ENCODE data around the gene PLSCR1. TPM values are rescaled to one million over a fixed set of nuclear protein-coding genes. Genes with fewer than 3 reads are reported as not detected.

PLSCR1 gene
- total RNA-seq, 1 donor from 2014 or later = 25.4 TPM

- Histone ChIP-seq H3K36me3 (no peaks in the 10 kb centered on the region), H3K4me3 (no peak overlapping the region), H3K27ac (replicated peaks) (no peak overlapping the region), H3K27me3 (ENCODE audit: low read depth) (no peaks in the 10 kb centered on the region), H3K4me1 (no peaks in the 10 kb centered on the region), H3K9me3 (replicated peaks) (peaks cover 20% of the 10 kb centered on the region)
- intact Hi-C loops (cut with micrococcal nuclease) = no loop called here
- DNase-seq = no peak
- TF ChIP-seq CTCF (IDR thresholded peaks at IDR 0.05; ENCODE audit: borderline replicate concordance) = no peak
These were observed 37.6 kb upstream of the PLSCR1 start for GRCh38 chr3:146581951-146582467.

- Histone ChIP-seq H3K27ac (replicated peaks) (no peak overlapping the region), H3K36me3 (no peaks in the 10 kb centered on the region), H3K9me3 (replicated peaks) (peaks cover 20% of the 10 kb centered on the region), H3K4me3 (no peak overlapping the region), H3K4me1 (no peaks in the 10 kb centered on the region), H3K27me3 (ENCODE audit: low read depth) (no peaks in the 10 kb centered on the region)
- no peak for TF ChIP-seq CTCF (IDR thresholded peaks at IDR 0.05; ENCODE audit: borderline replicate concordance)
- no peak for DNase-seq
- intact Hi-C loops (cut with micrococcal nuclease) = no loop called here
These were observed 36.7 kb upstream of the PLSCR1 start for GRCh38 chr3:146581080-146581601.

GRCh38 chr3:146577662-146578061 is 33.3 kb upstream of the PLSCR1 start:
- intact Hi-C loops (cut with micrococcal nuclease) = loop anchor here (5.0 kb wide), 2 partner anchors 245 to 360 kb away; no protein-coding TSS in a partner anchor
- no peaks in the 10 kb centered on the region for H3K36me3 ChIP-seq
- H3K9me3 ChIP-seq (replicated peaks) = peaks cover 8% of the 10 kb centered on the region
- H3K4me3 ChIP-seq = no peak overlapping the region
- no peak for DNase-seq
- no peak overlapping the region for H3K27ac ChIP-seq (replicated peaks)
- no peaks in the 10 kb centered on the region for H3K4me1 ChIP-seq
- TF ChIP-seq CTCF (IDR thresholded peaks at IDR 0.05; ENCODE audit: borderline replicate concordance) = peak; percentile 61
- H3K27me3 ChIP-seq (ENCODE audit: low read depth) = no peaks in the 10 kb centered on the region

GRCh38 chr3:146575636-146576035 is 31.2 kb upstream of the PLSCR1 start:
- no peaks in the 10 kb centered on the region for H3K36me3 ChIP-seq
- H3K27me3 ChIP-seq (ENCODE audit: low read depth) = no peaks in the 10 kb centered on the region
- intact Hi-C loops (cut with micrococcal nuclease) = loop anchor here (5.0 kb wide), 2 partner anchors 243 to 358 kb away; no protein-coding TSS in a partner anchor
- H3K27ac ChIP-seq (replicated peaks) = no peak overlapping the region
- DNase-seq = no peak
- no peaks in the 10 kb centered on the region for H3K9me3 ChIP-seq (replicated peaks)
- H3K4me1 ChIP-seq = no peaks in the 10 kb centered on the region
- no peak overlapping the region for H3K4me3 ChIP-seq
- no peak for TF ChIP-seq CTCF (IDR thresholded peaks at IDR 0.05; ENCODE audit: borderline replicate concordance)

- Histone ChIP-seq H3K4me3 (no peak overlapping the region), H3K9me3 (replicated peaks) (no peaks in the 10 kb centered on the region), H3K4me1 (no peaks in the 10 kb centered on the region), H3K27me3 (ENCODE audit: low read depth) (no peaks in the 10 kb centered on the region), H3K36me3 (no peaks in the 10 kb centered on the region), H3K27ac (replicated peaks) (no peak overlapping the region)
- TF ChIP-seq CTCF (IDR thresholded peaks at IDR 0.05; ENCODE audit: borderline replicate concordance) = no peak
- intact Hi-C loops (cut with micrococcal nuclease) = no loop called here
- DNase-seq = no peak
These were observed 29.8 kb upstream of the PLSCR1 start for GRCh38 chr3:146574173-146574572.
